Measurements from ENCODE around the gene PTPA. TPM values are rescaled to one million over a fixed set of nuclear protein-coding genes. Genes with fewer than 3 reads are reported as not detected.

PTPA gene
- total RNA-seq, 4 donors from 2014 or later, result 59.1 to 108 (median 83.8) TPM

GRCh38 chr9:129133082-129133481, 21.9 kb downstream of the PTPA start:
- TF ChIP-seq POLR2A (IDR thresholded peaks at IDR 0.05), result no peak
- no peak for TF ChIP-seq CTCF (IDR thresholded peaks at IDR 0.05)
- no peak for TF ChIP-seq POLR2AphosphoS5 (IDR thresholded peaks at IDR 0.05)
- no peak for TF ChIP-seq EP300 (IDR thresholded peaks at IDR 0.05)
- WGBS, result no CpG with 5 or more reads among the region's 4 CpGs
- no peak overlapping the region for H3K27ac ChIP-seq
- H3K27me3 ChIP-seq, result no peaks in the 10 kb centered on the region
- no peaks in the 10 kb centered on the region for H3K9me3 ChIP-seq
- H3K4me3 ChIP-seq, result no peak overlapping the region
- no peak for DNase-seq (ENCODE audit: low spot score in 2 of 2)
- H3K36me3 ChIP-seq, result peaks cover 55% of the 10 kb centered on the region
- H3K4me1 ChIP-seq, result peaks cover 20% of the 10 kb centered on the region

- Histone ChIP-seq H3K27ac (no peak overlapping the region), H3K36me3 (peaks cover 46% of the 10 kb centered on the region), H3K4me3 (no peak overlapping the region), H3K27me3 (no peaks in the 10 kb centered on the region), H3K9me3 (no peaks in the 10 kb centered on the region), H3K4me1 (peaks cover 41% of the 10 kb centered on the region)
- 92% methylated on average over 6 of the region's 6 CpGs for WGBS
- TF ChIP-seq CTCF (IDR thresholded peaks at IDR 0.05) (no peak), EP300 (IDR thresholded peaks at IDR 0.05) (no peak), POLR2A (IDR thresholded peaks at IDR 0.05) (no peak), POLR2AphosphoS5 (IDR thresholded peaks at IDR 0.05) (no peak)
- DNase-seq (ENCODE audit: low spot score in 2 of 2), result no peak
Measured at GRCh38 chr9:129135476-129135875, 24.3 kb downstream of the PTPA start.

- no peak for DNase-seq (ENCODE audit: low spot score in 2 of 2)
- H3K9me3 ChIP-seq, result no peaks in the 10 kb centered on the region
- no peaks in the 10 kb centered on the region for H3K27me3 ChIP-seq
- H3K27ac ChIP-seq, result no peak overlapping the region
- peaks cover 48% of the 10 kb centered on the region for H3K4me1 ChIP-seq
- H3K36me3 ChIP-seq, result peaks cover 43% of the 10 kb centered on the region
- H3K4me3 ChIP-seq, result no peak overlapping the region
- no peak for TF ChIP-seq POLR2A (IDR thresholded peaks at IDR 0.05)
- TF ChIP-seq EP300 (IDR thresholded peaks at IDR 0.05), result no peak
- no peak for TF ChIP-seq CTCF (IDR thresholded peaks at IDR 0.05)
- TF ChIP-seq POLR2AphosphoS5 (IDR thresholded peaks at IDR 0.05), result no peak
- WGBS, result 80% methylated on average over 15 of the region's 16 CpGs
Measured at GRCh38 chr9:129136446-129137035, 25.3 kb downstream of the PTPA start.

- Histone ChIP-seq H3K36me3 (peaks cover 43% of the 10 kb centered on the region), H3K4me1 (peaks cover 52% of the 10 kb centered on the region), H3K4me3 (no peak overlapping the region), H3K9me3 (no peaks in the 10 kb centered on the region), H3K27ac (peak overlapping the region; percentile 100), H3K27me3 (no peaks in the 10 kb centered on the region)
- DNase-seq (ENCODE audit: low spot score in 2 of 2), result no peak
- WGBS, result 70% methylated on average over 12 of the region's 19 CpGs
- TF ChIP-seq EP300 (IDR thresholded peaks at IDR 0.05) (no peak), CTCF (IDR thresholded peaks at IDR 0.05) (no peak), POLR2A (IDR thresholded peaks at IDR 0.05) (no peak), POLR2AphosphoS5 (IDR thresholded peaks at IDR 0.05) (no peak)
Measured at GRCh38 chr9:129137292-129138143, 26.3 kb downstream of the PTPA start.

GRCh38 chr9:129138144-129138462, 26.9 kb downstream of the PTPA start:
- no peak overlapping the region for H3K4me3 ChIP-seq
- peak overlapping the region; percentile 100 for H3K27ac ChIP-seq
- TF ChIP-seq CTCF (IDR thresholded peaks at IDR 0.05) (no peak), EP300 (IDR thresholded peaks at IDR 0.05) (no peak), POLR2AphosphoS5 (IDR thresholded peaks at IDR 0.05) (no peak), POLR2A (IDR thresholded peaks at IDR 0.05) (no peak)
- no peaks in the 10 kb centered on the region for H3K9me3 ChIP-seq
- H3K36me3 ChIP-seq, result peaks cover 41% of the 10 kb centered on the region
- WGBS, result 80% methylated on average over 5 of the region's 9 CpGs
- H3K4me1 ChIP-seq, result peaks cover 58% of the 10 kb centered on the region
- no peaks in the 10 kb centered on the region for H3K27me3 ChIP-seq
- DNase-seq (ENCODE audit: low spot score in 2 of 2), result no peak
